DOHH2 (cell line): ENCODE measurements around the gene HIPK2.
A peak's percentile ranks its signal among the peaks of the same experiment; 100 is the strongest.
"Not testable (repeated sequence)": the region's sequence is repeated elsewhere in the genome, so short reads cannot be mapped to it uniquely, and the experiment has no call there.

Experiments used
- H3F3A ChIP-seq: fragments of 200-600 bp; sonication (generic), shearing (Covaris generic); 2 replicates; pipeline ENCODE4 v1.6.0; 2016; ENCODE audit warnings: antibody characterized with exemption, mild to moderate bottlenecking; ENCODE audit not compliant: control insufficient read depth, insufficient read depth
- H3K27ac ChIP-seq: fragments of 200-600 bp; sonication (generic); 2 replicates; pipeline ENCODE4 v1.5.1; 2014; ENCODE audit warnings: low read depth, mild to moderate bottlenecking, low read length, moderate library complexity
- H3K27me3 ChIP-seq: fragments of 200-600 bp; sonication (generic); 2 replicates; pipeline ENCODE4 v1.6.1; 2014; ENCODE audit warnings: mild to moderate bottlenecking, low read length, mixed read lengths; ENCODE audit not compliant: control insufficient read depth
- H3K36me3 ChIP-seq: fragments of 200-600 bp; sonication (generic); 2 replicates; pipeline ENCODE4 v1.6.1; 2014; ENCODE audit warnings: mild to moderate bottlenecking, low read length, moderate library complexity, mixed read lengths; ENCODE audit not compliant: control insufficient read depth
- H3K4me1 ChIP-seq: fragments of 200-600 bp; sonication (generic); 2 replicates; pipeline ENCODE4 v1.6.1; 2014; ENCODE audit warnings: mild to moderate bottlenecking, low read length, mixed read lengths; ENCODE audit not compliant: control insufficient read depth
- H3K4me2 ChIP-seq: fragments of 200-600 bp; sonication (generic); 2 replicates; pipeline ENCODE4 v1.6.0; 2014; ENCODE audit warnings: mild to moderate bottlenecking, low read length, moderate library complexity
- H3K4me3 ChIP-seq: fragments of 200-600 bp; sonication (generic); 2 replicates; pipeline ENCODE4 v1.5.1; 2014; ENCODE audit warnings: mild to moderate bottlenecking, low read length, mixed read lengths
- H3K79me2 ChIP-seq: fragments of 200-600 bp; sonication (generic); 2 replicates; pipeline ENCODE4 v1.6.1; 2014; ENCODE audit warnings: mild to moderate bottlenecking, low read length, mixed read lengths; ENCODE audit not compliant: control insufficient read depth
- H3K9me2 ChIP-seq: fragments of 200-600 bp; sonication (generic); replicated peaks from 2 replicates; pipeline ENCODE4 v1.6.1; 2014; ENCODE audit warnings: mild to moderate bottlenecking, low read length, mixed read lengths; ENCODE audit not compliant: control insufficient read depth
- H3K9me3 ChIP-seq: fragments of 200-600 bp; sonication (generic); 2 replicates; pipeline ENCODE4 v1.6.1; 2014; ENCODE audit warnings: antibody characterized with exemption, low read length, mixed read lengths; ENCODE audit not compliant: control insufficient read depth, insufficient read depth
- H4K20me1 ChIP-seq: fragments of 200-600 bp; sonication (generic); 2 replicates; pipeline ENCODE4 v1.6.0; 2014; ENCODE audit warnings: low read depth, mild to moderate bottlenecking, antibody characterized with exemption, low read length, moderate library complexity; ENCODE audit not compliant: control insufficient read depth, insufficient read depth
- EZH2phosphoT487 ChIP-seq: fragments of 200-600 bp; sonication (generic); IDR thresholded peaks from 2 replicates; pipeline ENCODE4 v1.6.1; 2017; ENCODE audit warnings: borderline replicate concordance, mild to moderate bottlenecking, antibody characterized with exemption, low read length, moderate library complexity, mixed read lengths
- TF ChIP-seq, protein P1 (sequence below): fragments of 200-600 bp; sonication (generic); IDR thresholded peaks from one replicate; pipeline ENCODE4 v1.5.1; 2014; ENCODE audit warnings: antibody characterized with exemption, mild to moderate bottlenecking, low read depth, low read length; ENCODE audit not compliant: poor library complexity, severe bottlenecking

The HIPK2 gene

DNA sequence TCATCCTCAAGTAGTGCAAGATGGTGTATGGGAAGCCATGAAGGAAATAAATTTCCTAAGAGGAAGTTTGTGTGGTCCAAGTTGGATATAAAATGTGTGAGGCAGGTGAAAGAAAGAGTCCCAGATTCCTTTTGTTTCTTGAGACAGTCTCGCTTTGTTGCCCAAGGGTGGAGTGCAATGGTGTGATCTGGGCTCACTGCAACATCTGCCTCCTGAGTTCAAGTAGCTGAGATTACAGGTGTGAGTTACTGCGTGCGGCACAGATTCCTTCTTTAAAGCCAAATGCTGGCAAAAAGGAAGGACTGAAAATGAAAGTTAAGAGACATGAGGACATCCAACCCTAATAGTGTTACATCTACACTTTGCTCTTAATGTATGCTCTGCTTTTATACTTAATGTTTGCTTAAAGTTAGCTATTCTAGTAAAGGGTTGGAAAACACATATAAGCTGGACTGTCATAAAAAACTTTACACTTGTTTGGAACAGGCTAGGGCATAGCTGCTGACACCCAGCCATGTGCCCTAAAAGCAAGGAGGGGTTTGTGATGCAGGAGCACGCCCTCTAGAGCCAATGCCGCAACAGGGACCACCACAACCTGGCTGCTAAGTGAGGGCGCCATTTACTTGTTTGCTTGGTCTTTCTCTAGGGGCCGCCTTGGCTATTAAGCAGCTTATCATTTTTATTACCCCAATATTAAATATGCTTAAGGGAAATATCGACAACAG is 219.8 kb downstream of the HIPK2 start:
- no peaks in the 10 kb centered on the region for H3K9me3 ChIP-seq
- no peaks in the 10 kb centered on the region for H3K79me2 ChIP-seq
- no peak overlapping the region for H3K4me3 ChIP-seq
- no peak overlapping the region for H3K4me2 ChIP-seq
- no peaks in the 10 kb centered on the region for H4K20me1 ChIP-seq
- 0 out of 2 replicates have a peak, but pooled peaks cover 3% of the 10 kb centered on the region for H3K27me3 ChIP-seq
- H3K27ac ChIP-seq = no peak overlapping the region
- H3K9me2 ChIP-seq = no peaks in the 10 kb centered on the region
- H3F3A ChIP-seq = no peaks in the 10 kb centered on the region
- TF ChIP-seq, protein P1, sequence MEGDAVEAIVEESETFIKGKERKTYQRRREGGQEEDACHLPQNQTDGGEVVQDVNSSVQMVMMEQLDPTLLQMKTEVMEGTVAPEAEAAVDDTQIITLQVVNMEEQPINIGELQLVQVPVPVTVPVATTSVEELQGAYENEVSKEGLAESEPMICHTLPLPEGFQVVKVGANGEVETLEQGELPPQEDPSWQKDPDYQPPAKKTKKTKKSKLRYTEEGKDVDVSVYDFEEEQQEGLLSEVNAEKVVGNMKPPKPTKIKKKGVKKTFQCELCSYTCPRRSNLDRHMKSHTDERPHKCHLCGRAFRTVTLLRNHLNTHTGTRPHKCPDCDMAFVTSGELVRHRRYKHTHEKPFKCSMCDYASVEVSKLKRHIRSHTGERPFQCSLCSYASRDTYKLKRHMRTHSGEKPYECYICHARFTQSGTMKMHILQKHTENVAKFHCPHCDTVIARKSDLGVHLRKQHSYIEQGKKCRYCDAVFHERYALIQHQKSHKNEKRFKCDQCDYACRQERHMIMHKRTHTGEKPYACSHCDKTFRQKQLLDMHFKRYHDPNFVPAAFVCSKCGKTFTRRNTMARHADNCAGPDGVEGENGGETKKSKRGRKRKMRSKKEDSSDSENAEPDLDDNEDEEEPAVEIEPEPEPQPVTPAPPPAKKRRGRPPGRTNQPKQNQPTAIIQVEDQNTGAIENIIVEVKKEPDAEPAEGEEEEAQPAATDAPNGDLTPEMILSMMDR = peak; percentile 22
- no peak for TF ChIP-seq EZH2phosphoT487
- H3K36me3 ChIP-seq = no peaks in the 10 kb centered on the region
- no peaks in the 10 kb centered on the region for H3K4me1 ChIP-seq

DNA sequence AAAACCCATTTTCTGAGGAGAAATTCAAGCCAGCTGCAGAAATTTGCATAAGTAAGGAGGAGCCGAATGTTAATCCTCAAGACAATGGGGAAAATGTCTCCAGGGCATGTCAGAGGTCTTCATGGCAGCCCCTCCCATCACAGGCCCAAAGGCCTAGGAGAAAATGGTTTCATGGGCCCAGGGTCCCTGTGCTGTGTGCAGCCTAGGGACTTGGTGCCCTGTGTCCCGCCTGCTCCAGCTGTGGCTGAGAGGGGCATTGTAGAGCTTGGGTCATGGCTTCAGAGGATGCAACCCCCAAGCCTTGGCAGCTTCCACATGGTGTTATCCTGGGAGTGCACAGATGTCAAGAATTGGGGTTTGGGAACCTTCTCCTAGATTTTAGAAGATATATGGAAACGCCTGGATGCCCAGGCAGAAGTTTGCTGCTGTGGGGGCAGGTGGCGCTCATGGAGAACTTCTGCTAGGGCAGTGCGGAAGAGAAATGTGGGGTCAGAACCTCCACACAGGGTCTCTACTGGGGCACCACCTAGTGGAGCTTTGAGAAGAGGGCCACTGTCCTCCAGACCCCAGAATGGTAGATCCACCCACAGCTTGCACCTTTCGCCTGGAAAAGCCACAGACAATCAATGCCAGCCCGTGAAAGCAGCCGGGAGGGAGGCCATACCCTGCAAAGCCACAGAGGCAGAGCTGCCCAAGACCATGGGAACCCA is 223.7 kb downstream of the HIPK2 start:
- not testable (repeated sequence) for H3K4me1 ChIP-seq, H3K36me3 ChIP-seq, H3K27me3 ChIP-seq, H3K27ac ChIP-seq, H3K4me3 ChIP-seq, H3K79me2 ChIP-seq, H3K9me2 ChIP-seq, H4K20me1 ChIP-seq, H3F3A ChIP-seq, H3K4me2 ChIP-seq, H3K9me3 ChIP-seq
- TF ChIP-seq, protein P1 = peak; percentile 19

DNA sequence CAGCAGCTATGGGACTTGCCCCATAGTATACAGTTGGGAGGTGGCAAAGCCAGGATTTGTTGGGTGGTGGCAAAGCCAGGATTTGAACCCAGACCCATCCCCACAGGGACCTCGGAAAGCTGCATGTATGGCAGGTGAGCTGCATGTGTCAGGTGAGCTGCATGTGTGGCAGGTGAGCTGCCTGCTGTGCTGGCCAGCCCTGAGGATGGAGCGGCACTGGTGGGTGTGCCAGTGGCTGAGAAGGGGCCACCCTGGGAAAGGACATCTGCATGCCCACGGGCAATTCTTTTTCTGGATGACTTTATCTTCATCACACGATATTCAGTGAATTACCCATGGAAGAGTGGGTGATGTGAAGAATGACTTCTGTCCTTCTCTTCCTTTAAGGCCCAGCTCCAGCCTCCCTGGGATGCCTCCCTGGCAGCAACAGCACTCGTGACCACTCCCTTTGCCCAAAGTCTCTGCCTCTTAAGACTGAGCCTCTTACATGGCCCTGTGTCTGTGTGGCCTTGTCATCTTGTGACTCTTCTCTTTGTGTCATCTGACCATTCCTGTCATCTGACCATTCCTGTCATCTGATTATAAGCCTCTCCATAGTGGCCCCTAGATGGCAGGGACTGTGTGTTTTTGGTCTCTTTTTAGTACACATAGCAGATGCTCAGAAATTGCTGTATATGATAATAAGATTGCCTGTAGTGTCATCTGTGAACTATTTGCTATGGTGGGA is 229.3 kb downstream of the HIPK2 start:
- TF ChIP-seq, protein P1 = no peak
- no peak for TF ChIP-seq EZH2phosphoT487
- no peak overlapping the region for H3K4me3 ChIP-seq
- H3K4me1 ChIP-seq = no peaks in the 10 kb centered on the region
- H3K9me2 ChIP-seq = no peaks in the 10 kb centered on the region
- no peaks in the 10 kb centered on the region for H3K9me3 ChIP-seq
- no peak overlapping the region for H3K27ac ChIP-seq
- no peaks in the 10 kb centered on the region for H4K20me1 ChIP-seq
- H3K36me3 ChIP-seq = no peaks in the 10 kb centered on the region
- no peak overlapping the region for H3K4me2 ChIP-seq
- H3K27me3 ChIP-seq = peaks cover 4% of the 10 kb centered on the region; the same call in 1 of the 2 replicates
- no peaks in the 10 kb centered on the region for H3K79me2 ChIP-seq
- no peaks in the 10 kb centered on the region for H3F3A ChIP-seq
